ENCODE data around the gene LRRN4.

Gene LRRN4

GRCh38 chr20:5996765-5997164 is 57.1 kb downstream of the LRRN4 start:
- H3K9me3 Mint-ChIP-seq, result no peaks in the 10 kb centered on the region
- H3K4me1 Mint-ChIP-seq (ENCODE audit: low read depth), result peaks cover 20% of the 10 kb centered on the region
- peaks cover 73% of the 10 kb centered on the region for H3K36me3 Mint-ChIP-seq (ENCODE audit: low read depth)
- no peak overlapping the region for H3K4me3 Mint-ChIP-seq
- peak; percentile 36 for DNase-seq
- H3K27me3 Mint-ChIP-seq, result no peaks in the 10 kb centered on the region
- peak overlapping the region; percentile 84 for H3K27ac Mint-ChIP-seq

DNA sequence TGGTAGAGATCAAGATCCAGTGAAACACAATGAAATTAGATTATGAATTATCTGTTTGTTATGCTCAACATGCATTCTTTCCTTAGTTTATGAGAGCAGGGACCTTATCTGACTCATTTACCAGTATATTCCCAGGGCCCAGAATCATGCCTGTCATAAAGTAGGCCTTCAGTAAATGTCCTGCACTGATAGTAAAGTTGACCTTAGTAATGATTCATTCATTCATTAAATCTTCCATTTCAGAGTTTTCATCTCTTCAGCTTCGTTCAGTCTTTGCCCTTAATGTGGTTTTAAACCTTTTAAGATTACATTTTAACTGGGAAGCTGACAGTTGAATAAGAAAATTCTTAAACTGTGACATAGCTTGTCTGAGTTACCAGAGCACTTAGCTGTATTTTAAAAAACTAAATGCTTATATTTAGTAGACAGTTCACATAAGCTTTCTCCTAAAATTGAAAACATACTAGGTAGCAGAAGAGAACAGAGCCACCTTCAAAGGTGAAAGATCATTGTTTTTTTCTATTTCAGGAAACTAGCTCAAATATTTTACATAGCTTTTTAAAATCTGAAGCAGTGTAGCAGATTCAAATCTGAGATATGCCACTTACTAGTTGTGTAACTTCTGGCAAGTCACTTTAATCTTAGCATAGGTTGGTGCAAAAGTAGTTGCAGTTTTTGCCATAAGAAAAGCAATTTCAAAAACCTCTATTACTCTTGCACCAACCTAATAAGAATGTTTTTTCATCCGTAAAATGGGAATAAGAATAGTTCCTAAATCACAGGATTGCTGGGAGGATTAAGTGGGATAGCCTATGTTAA is 62.0 kb downstream of the LRRN4 start:
- H3K27me3 Mint-ChIP-seq, result no peaks in the 10 kb centered on the region
- H3K27ac Mint-ChIP-seq, result peak overlapping the region; percentile 1
- peaks cover 15% of the 10 kb centered on the region for H3K4me1 Mint-ChIP-seq (ENCODE audit: low read depth)
- DNase-seq, result no peak
- H3K4me3 Mint-ChIP-seq, result no peak overlapping the region
- no peaks in the 10 kb centered on the region for H3K9me3 Mint-ChIP-seq
- peaks cover 85% of the 10 kb centered on the region for H3K36me3 Mint-ChIP-seq (ENCODE audit: low read depth)

GRCh38 chr20:5990946-5991345 is 62.9 kb downstream of the LRRN4 start:
- H3K4me1 Mint-ChIP-seq (ENCODE audit: low read depth), result peaks cover 9% of the 10 kb centered on the region
- DNase-seq, result no peak
- no peak overlapping the region for H3K27ac Mint-ChIP-seq
- H3K27me3 Mint-ChIP-seq, result no peaks in the 10 kb centered on the region
- H3K9me3 Mint-ChIP-seq, result no peaks in the 10 kb centered on the region
- H3K4me3 Mint-ChIP-seq, result no peak overlapping the region
- H3K36me3 Mint-ChIP-seq (ENCODE audit: low read depth), result peaks cover 89% of the 10 kb centered on the region
